Vagina (tissue), 2 donors: ENCODE data around the gene TTLL6. TPM values are rescaled to one million over a fixed set of nuclear protein-coding genes. Genes with fewer than 3 reads are reported as not detected.

Experiments
- DNase-seq, 2 donors: peaks; one replicate each; pipeline ENCODE4 v3.0.0-alpha.2; 2017; ENCODE audit errors: extremely low spot score in 2 of 2
- H3K27ac ChIP-seq: fragments of 200-600 bp; sonication (generic); one replicate; pipeline ENCODE4 v1.5.1; 2019
- H3K27me3 ChIP-seq: fragments of 200-600 bp; sonication (generic); one replicate; pipeline ENCODE4 v1.5.1; 2019
- H3K36me3 ChIP-seq, 2 donors: fragments of 200-600 bp; sonication (generic); one replicate each; pipeline ENCODE4 v1.5.1; 2017 to 2019
- H3K4me1 ChIP-seq: fragments of 200-600 bp; sonication (generic); one replicate; pipeline ENCODE4 v1.5.1; 2019
- H3K4me3 ChIP-seq, 2 donors: fragments of 200-600 bp; sonication (generic); 1 replicate in 1 of 2; 2 replicates in 1 of 2; pipeline ENCODE4 v1.5.1; 2016 to 2019
- H3K9me3 ChIP-seq: fragments of 200-600 bp; sonication (generic); one replicate; pipeline ENCODE4 v1.5.1; 2019
- POLR2A ChIP-seq, 2 donors: fragments of 450-650 bp; IDR thresholded peaks; one replicate each; pipeline ENCODE4 v1.6.1; 2017; ENCODE audit warnings: antibody characterized with exemption in 2 of 2, mild to moderate bottlenecking in 2 of 2, moderate library complexity in 2 of 2
- POLR2AphosphoS5 ChIP-seq, 2 donors: sonication (generic); formaldehyde crosslinking; IDR thresholded peaks; one replicate each; pipeline ENCODE4 v1.9.0; 2017; ENCODE audit warnings: antibody characterized with exemption in 2 of 2, mild to moderate bottlenecking in 2 of 2, low read depth in 1 of 2; ENCODE audit not compliant: insufficient read depth in 1 of 2
- intact Hi-C: fragments of 100-400 bp; cut with DNase I; formaldehyde crosslinking; loops from one replicate; pipeline ENCODE4 v1.15.1; 2023
- total RNA-seq: library from RNA; depleted of rRNA; stranded (reverse); fragments of >200 nt; gene quantifications from one replicate; pipeline ENCODE4 v1.2.3, GENCODE V29; 2016
- TF ChIP-seq, protein P1 (sequence below), 3 experiments: fragments of 450-650 bp in 2 of 3; fragments of 200-600 bp in 1 of 3; sonication (generic) in 1 of 3; IDR thresholded peaks; one replicate each; pipeline ENCODE4 v1.5.1; 2017 to 2019; ENCODE audit warnings: antibody characterized with exemption in 3 of 3, mild to moderate bottlenecking in 2 of 3, moderate library complexity in 2 of 3

The TTLL6 gene
- total RNA-seq, 1 donor from 2014 or later = 0.49 TPM

DNA sequence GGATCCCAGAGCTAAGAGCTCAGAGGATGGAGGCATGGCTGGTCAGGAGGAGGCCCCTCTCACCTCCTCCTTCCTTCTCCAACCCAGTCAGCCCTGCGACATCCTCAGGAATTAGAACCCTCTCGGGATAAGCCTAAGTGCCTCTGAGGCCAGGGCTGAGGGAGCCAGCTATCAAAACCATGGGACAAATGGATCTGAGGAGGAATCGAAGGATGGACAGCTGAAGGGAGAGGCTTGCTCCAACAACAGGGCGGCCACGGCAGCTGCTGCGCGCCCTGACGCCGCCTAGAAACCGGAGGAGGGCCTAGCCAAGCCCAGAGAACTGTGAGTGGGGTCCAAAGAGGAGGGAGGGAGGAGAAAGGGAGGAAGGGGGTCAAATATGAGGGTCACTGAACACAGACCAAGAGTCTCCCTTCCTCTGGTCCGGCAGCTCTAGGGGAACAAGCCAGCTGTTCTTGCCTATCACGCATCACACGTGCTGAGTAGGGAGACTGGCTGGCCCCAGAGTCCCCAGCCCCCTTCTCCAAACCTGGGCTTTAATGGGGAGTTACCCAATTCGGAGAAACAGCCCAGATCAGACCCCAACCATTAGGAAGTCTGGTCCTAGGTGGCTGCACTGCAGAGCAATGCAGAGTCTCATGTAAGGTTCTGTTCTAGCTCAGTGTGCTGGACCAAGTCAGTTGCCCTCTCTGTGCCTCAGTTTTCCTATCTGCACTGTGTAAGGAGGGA lies 82.5 kb downstream of the TTLL6 start:
- Histone ChIP-seq H3K4me1 (peaks cover 5% of the 10 kb centered on the region), H3K9me3 (no peaks in the 10 kb centered on the region), H3K27ac (peak overlapping the region; percentile 68), H3K4me3 (peak overlapping the region in 1 of 2 donors; percentile 28), H3K27me3 (no peaks in the 10 kb centered on the region), H3K36me3 (no peaks in the 10 kb centered on the region)
- TF ChIP-seq POLR2A (IDR thresholded peaks at IDR 0.05) (no peak), POLR2AphosphoS5 (IDR thresholded peaks at IDR 0.05; ENCODE audit: insufficient read depth in 1 of 2, low read depth in 1 of 2) (no peak)
- TF ChIP-seq, protein P1, sequence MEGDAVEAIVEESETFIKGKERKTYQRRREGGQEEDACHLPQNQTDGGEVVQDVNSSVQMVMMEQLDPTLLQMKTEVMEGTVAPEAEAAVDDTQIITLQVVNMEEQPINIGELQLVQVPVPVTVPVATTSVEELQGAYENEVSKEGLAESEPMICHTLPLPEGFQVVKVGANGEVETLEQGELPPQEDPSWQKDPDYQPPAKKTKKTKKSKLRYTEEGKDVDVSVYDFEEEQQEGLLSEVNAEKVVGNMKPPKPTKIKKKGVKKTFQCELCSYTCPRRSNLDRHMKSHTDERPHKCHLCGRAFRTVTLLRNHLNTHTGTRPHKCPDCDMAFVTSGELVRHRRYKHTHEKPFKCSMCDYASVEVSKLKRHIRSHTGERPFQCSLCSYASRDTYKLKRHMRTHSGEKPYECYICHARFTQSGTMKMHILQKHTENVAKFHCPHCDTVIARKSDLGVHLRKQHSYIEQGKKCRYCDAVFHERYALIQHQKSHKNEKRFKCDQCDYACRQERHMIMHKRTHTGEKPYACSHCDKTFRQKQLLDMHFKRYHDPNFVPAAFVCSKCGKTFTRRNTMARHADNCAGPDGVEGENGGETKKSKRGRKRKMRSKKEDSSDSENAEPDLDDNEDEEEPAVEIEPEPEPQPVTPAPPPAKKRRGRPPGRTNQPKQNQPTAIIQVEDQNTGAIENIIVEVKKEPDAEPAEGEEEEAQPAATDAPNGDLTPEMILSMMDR (IDR thresholded peaks at IDR 0.05) = no peak
- no peak for DNase-seq
- intact Hi-C loops = no loop called here

DNA sequence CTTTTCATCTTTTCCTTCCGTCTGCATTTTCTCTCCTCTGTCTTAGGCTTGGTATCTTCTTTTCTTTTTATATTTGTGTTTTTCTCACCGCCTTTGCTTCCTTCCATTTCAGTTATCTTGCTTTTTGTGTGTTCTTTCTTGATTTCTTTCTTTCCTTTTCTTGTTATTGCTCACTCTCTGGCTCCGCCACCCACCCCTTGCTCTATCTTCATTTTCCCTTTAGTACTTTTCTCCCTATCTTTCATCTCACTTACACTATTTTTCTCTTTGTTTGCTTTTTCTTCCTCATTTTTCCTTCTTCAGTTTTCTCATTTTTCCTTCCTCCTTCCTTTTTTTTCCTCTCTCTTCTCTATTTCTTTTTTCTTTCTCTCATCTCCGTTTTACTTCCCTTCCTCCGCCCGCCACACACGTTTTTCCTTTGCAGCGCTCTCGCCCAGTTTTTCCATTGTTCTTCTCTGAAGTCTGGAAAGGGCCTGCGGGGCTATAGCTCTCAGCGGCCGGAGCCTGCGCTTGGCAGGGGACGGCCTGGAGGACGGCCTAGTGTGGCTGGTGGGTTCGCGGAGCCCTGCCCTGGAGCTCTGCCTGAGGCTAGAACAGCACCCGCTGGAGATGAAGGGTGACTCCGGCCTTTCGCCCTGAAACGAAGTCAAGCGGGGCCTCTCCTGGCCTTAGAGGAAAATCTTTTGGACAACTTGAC lies 83.2 kb downstream of the TTLL6 start:
- Histone ChIP-seq H3K4me1 (peaks cover 9% of the 10 kb centered on the region), H3K4me3 (peak overlapping the region in 1 of 2 donors; percentile 28), H3K9me3 (no peaks in the 10 kb centered on the region), H3K36me3 (no peaks in the 10 kb centered on the region), H3K27ac (peak overlapping the region; percentile 68), H3K27me3 (no peaks in the 10 kb centered on the region)
- TF ChIP-seq POLR2A (IDR thresholded peaks at IDR 0.05) = no peak
- TF ChIP-seq POLR2AphosphoS5 (IDR thresholded peaks at IDR 0.05; ENCODE audit: insufficient read depth in 1 of 2, low read depth in 1 of 2) = no peak
- TF ChIP-seq, protein P1 (IDR thresholded peaks at IDR 0.05) = no peak
- intact Hi-C loops = no loop called here
- DNase-seq = no peak

DNA sequence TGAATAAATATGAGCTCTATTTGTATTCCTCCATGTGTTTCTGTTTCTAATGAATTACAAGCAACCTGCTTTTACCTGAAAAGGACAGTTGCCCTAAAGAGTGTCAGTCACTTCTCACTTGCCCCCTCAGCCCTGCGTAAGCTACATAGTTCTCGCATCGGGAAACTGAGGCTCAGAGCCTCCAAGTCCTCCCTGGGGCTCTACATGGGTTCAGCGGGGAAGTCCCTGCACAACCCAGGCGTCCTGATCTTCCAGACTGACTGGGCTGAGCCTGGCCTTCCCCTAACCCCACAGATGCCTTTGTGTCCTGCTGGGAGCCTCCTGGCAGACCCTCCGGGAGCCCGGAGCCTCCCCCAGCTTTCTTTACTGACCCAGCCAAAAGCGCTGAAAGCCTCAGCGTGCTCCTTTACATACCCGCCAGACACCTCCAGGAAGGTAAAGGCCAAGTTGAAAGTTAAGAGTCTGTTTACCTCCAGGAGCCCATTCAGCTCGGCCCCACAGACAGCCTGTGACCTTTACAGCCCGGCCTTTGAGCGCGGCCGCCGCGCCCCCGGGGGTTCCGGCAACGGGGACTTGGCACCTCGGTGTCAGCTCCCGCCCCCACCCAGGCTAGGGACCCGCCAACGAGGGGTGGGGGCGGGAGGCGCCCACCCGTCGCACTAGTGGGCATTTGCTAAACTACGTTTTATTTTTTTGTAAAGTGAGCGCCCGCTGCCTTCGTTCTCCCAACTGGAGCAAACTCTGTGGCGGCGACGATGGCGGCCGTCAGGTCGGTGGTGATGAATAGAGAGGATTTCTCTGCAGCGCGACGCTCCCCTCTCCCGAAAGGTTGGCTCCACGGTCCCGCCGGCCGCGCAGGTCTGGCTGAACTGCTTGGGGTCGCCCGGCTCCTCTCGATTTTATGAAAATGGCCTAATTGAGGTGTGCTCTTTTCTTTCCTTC lies 84.1 kb downstream of the TTLL6 start:
- intact Hi-C loops = no loop called here
- H3K36me3 ChIP-seq = no peaks in the 10 kb centered on the region
- no peaks in the 10 kb centered on the region for H3K9me3 ChIP-seq
- TF ChIP-seq POLR2AphosphoS5 (IDR thresholded peaks at IDR 0.05; ENCODE audit: insufficient read depth in 1 of 2, low read depth in 1 of 2) = no peak
- TF ChIP-seq, protein P1 (IDR thresholded peaks at IDR 0.05) = no peak
- TF ChIP-seq POLR2A (IDR thresholded peaks at IDR 0.05) = no peak
- no peak for DNase-seq
- H3K4me3 ChIP-seq = peak overlapping the region in 1 of 2 donors; percentile 28
- peak overlapping the region; percentile 4 for H3K27ac ChIP-seq
- H3K27me3 ChIP-seq = peaks cover 6% of the 10 kb centered on the region
- H3K4me1 ChIP-seq = peaks cover 17% of the 10 kb centered on the region

DNA sequence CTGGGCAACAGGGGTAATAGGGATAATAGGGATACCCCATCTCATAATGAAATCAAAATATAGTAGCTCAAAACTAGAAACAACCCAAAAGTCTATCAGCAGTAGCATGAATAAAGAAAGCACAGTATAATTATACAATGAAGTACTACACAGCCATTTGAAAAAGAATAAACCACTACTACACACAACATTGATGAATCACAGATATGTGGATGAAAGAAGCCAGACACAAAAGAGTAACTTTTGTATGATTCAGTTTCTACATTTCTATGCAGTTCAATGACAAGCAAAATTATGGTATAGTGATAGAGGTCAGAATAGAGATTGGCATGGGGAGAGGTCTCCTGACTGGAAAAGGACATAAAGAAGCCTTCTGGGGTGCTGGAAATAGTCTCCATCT lies 85.7 kb downstream of the TTLL6 start:
- no peak for DNase-seq
- Histone ChIP-seq H3K4me1 (peaks cover 19% of the 10 kb centered on the region), H3K36me3 (no peaks in the 10 kb centered on the region), H3K4me3 (no peak overlapping the region), H3K9me3 (no peaks in the 10 kb centered on the region), H3K27me3 (peaks cover 7% of the 10 kb centered on the region), H3K27ac (no peak overlapping the region)
- intact Hi-C loops = no loop called here
- TF ChIP-seq POLR2AphosphoS5 (IDR thresholded peaks at IDR 0.05; ENCODE audit: insufficient read depth in 1 of 2, low read depth in 1 of 2) (no peak), POLR2A (IDR thresholded peaks at IDR 0.05) (no peak)
- TF ChIP-seq, protein P1 (IDR thresholded peaks at IDR 0.05) = no peak
